Activated CD8-positive, alpha-beta T cell treated with anti-CD3 and anti-CD28 coated beads for 36 hours (primary cell): ENCODE data around the gene HOXC4. TPM values are rescaled to one million over a fixed set of nuclear protein-coding genes. Genes with fewer than 3 reads are reported as not detected.

Experiments used
- ATAC-seq: fragments of 200-7000 bp; cut with Tn5 transposase; one replicate; pipeline ENCODE4 v1.10.0; 2021; ENCODE audit warnings: mild to moderate bottlenecking, moderate library complexity
- CTCF ChIA-PET: fragments of 350-600 bp; sonication (Branson Sonifier 250); formaldehyde crosslinking; loops from one replicate; lab custom pipeline; 2021; ENCODE audit warnings: antibody characterized with exemption; lab: Charles Lee
- POLR2A ChIA-PET: fragments of 350-600 bp; sonication (Branson Sonifier 250); formaldehyde crosslinking; loops from one replicate; lab custom pipeline; 2021; ENCODE audit warnings: antibody characterized with exemption; lab: Charles Lee
- DNase-seq: peaks from one replicate; pipeline ENCODE4 v3.0.0-alpha.2; 2020
- H3K27ac Mint-ChIP-seq: one replicate; pipeline ENCODE4 v1.8.0; 2021; ENCODE audit warnings: mild to moderate bottlenecking, mixed read lengths
- H3K27me3 Mint-ChIP-seq: one replicate; pipeline ENCODE4 v1.8.0; 2021; ENCODE audit warnings: mixed read lengths
- H3K36me3 Mint-ChIP-seq: one replicate; pipeline ENCODE4 v1.8.0; 2021; ENCODE audit warnings: low read depth, mixed read lengths
- H3K4me1 Mint-ChIP-seq: one replicate; pipeline ENCODE4 v1.8.0; 2021; ENCODE audit warnings: low read depth, mixed read lengths
- H3K4me3 Mint-ChIP-seq: one replicate; pipeline ENCODE4 v1.8.0; 2021; ENCODE audit warnings: mild to moderate bottlenecking, moderate library complexity, mixed read lengths
- H3K9me3 Mint-ChIP-seq: one replicate; pipeline ENCODE4 v1.8.0; 2021; ENCODE audit warnings: mixed read lengths
- intact Hi-C: fragments of 100-400 bp; cut with micrococcal nuclease; formaldehyde crosslinking; loops from one replicate; pipeline ENCODE4 v1.10.0; 2022
- total RNA-seq, 2 experiments: library from RNA; stranded (reverse); gene quantifications; one replicate each; pipeline ENCODE4 v1.2.3, GENCODE V29; 2021
- TF ChIP-seq, protein P1 (sequence below): fragments of 200-600 bp; IDR thresholded peaks from one replicate; pipeline ENCODE4 v1.8.0; 2022; ENCODE audit warnings: antibody characterized with exemption, mild to moderate bottlenecking

Gene HOXC4
- total RNA-seq: 1 to 10 TPM in 1 of 2 experiments, under 1 TPM in 1; 0.89 to 1.2 TPM

DNA sequence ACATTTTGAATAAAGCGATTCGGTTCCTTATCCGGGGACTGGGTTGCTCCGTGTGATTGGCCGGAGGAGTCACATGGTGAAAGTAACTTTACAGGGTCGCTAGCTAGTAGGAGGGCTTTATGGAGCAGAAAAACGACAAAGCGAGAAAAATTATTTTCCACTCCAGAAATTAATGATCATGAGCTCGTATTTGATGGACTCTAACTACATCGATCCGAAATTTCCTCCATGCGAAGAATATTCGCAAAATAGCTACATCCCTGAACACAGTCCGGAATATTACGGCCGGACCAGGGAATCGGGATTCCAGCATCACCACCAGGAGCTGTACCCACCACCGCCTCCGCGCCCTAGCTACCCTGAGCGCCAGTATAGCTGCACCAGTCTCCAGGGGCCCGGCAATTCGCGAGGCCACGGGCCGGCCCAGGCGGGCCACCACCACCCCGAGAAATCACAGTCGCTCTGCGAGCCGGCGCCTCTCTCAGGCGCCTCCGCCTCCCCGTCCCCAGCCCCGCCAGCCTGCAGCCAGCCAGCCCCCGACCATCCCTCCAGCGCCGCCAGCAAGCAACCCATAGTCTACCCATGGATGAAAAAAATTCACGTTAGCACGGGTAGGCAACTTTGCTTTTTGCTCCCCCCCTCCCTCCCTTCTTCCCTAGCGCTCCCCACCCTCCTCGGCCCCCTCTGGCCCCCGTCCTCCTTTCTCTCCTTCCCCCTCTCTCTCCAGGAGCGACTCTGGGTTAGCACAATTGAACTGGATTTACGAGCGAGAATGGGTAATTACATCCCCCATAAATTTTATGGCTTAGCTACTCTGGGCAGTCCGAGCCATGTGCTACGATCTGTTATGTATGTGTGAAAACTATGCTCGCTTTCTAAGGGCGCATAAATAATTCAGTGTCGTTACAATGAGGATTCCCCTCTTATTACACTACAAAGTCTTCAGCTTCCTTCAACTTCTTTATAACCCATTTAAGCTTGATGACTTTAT is at the start of gene HOXC4:
Gene HOXC4, plus strand, starts transcription at position 85 of the 991 bp plus-strand sequence. Its CDS starts 88 bp downstream, at position 173.
- peak; percentile 72 for ATAC-seq
- ChIA-PET CTCF (interaction anchor here (0.9 to 3.1 kb wide), 13 partner anchors 10 to 160 kb away, joined by 3 to 31 read pairs (median 5); partner anchors contain the start of gene HOXC5), POLR2A (interaction anchor here (0.9 kb wide), 1 partner anchor 21 kb away, joined by 3 read pairs; the partner anchor contains the start of gene HOXC5)
- intact Hi-C loops: no loop called here
- Mint-ChIP-seq H3K4me3 (peak within 1 kb of the TSS; percentile 73), H3K36me3 (no peaks in the 10 kb centered on the region), H3K27ac (peak within 1 kb of the TSS; percentile 82), H3K9me3 (no peaks in the 10 kb centered on the region), H3K4me1 (peaks cover 30% of the 10 kb centered on the region), H3K27me3 (peaks cover 62% of the 10 kb centered on the region)
- TF ChIP-seq, protein P1, sequence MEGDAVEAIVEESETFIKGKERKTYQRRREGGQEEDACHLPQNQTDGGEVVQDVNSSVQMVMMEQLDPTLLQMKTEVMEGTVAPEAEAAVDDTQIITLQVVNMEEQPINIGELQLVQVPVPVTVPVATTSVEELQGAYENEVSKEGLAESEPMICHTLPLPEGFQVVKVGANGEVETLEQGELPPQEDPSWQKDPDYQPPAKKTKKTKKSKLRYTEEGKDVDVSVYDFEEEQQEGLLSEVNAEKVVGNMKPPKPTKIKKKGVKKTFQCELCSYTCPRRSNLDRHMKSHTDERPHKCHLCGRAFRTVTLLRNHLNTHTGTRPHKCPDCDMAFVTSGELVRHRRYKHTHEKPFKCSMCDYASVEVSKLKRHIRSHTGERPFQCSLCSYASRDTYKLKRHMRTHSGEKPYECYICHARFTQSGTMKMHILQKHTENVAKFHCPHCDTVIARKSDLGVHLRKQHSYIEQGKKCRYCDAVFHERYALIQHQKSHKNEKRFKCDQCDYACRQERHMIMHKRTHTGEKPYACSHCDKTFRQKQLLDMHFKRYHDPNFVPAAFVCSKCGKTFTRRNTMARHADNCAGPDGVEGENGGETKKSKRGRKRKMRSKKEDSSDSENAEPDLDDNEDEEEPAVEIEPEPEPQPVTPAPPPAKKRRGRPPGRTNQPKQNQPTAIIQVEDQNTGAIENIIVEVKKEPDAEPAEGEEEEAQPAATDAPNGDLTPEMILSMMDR: no peak
- DNase-seq: peak; percentile 48

DNA sequence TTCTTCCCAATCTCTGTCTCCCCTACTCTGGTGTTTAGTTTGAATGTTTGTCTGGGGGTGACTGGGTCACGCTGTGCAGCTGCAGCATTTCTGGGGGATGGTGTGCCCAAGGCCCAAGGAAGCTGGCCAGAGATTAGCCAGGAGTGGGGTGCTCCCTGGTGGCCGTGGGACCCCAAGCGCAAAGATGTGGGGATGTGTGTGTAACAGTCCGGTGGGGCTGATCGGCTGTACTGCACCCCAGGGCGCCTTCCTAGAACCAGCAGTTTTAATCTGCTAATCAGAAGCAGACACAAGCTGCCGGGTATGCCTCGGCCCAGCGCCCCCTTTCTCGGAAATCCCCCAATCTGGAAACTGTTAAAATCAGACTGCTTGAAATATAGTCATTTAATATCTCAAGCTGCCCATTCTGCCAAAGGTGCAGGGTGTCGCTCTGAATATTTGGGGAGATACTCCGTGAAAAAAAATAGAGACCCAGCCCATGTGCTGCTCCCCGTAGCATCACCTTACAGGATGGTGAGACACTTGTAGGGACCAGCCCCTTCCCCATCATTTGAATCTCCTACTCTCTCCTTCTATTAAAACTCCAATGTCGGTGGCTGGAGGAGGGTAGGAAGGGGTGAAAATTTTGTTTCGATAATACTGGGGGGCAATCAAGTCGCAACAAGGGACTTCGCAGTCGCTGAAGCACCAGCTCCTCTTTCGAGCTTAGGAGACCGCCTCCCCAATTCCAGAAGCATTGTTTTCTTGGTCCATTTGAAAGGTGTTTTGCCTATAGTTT is 49.4 kb upstream of the HOXC4 start:
- H3K27me3 Mint-ChIP-seq: peaks cover 83% of the 10 kb centered on the region
- no peak overlapping the region for H3K4me3 Mint-ChIP-seq
- DNase-seq (peak; percentile 51), ATAC-seq (no peak)
- peaks cover 17% of the 10 kb centered on the region for H3K4me1 Mint-ChIP-seq
- ChIA-PET POLR2A (no interaction called here), CTCF (interaction anchor here (0.8 to 6.5 kb wide), 15 partner anchors 8 to 269 kb away, joined by 3 to 94 read pairs (median 8); partner anchors contain the start of genes HOXC10, HOXC5 and SMUG1)
- TF ChIP-seq, protein P1: no peak
- intact Hi-C loops: no loop called here
- H3K36me3 Mint-ChIP-seq: no peaks in the 10 kb centered on the region
- no peak overlapping the region for H3K27ac Mint-ChIP-seq
- no peaks in the 10 kb centered on the region for H3K9me3 Mint-ChIP-seq

DNA sequence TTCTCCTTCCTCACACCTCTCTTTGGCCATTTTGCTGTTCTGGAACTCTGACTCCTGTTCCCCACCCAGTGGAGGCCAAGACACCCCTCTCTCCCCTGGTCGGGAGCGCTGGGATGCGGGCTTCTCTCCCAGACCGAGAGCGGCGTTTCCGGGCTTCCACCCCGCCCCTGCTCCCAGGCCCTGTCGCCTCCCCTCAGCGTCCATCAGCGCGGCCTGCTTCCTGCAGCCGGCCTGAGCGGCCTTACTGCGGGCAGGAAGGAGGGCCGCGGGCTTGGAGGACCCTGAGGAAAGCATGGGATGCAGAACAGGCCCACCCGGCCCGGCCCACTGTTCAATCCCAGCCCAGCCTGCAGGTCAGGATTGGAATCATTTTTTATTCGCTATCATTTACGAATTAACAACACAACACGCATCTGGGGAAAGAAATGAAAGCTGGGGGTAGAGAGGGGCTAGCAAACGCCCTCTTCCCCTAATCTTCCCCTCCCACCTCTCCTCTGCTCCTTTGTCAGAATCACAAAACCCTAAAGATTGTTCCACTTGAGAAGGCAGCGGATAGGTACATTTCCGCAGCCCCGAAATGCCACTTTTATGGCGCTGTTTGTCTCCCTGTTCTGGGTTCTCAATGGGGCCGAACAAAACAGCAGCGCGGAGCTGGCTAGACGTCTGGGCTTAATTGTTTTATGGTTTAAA is 48.6 kb upstream of the HOXC4 start:
- Mint-ChIP-seq H3K4me1 (peaks cover 18% of the 10 kb centered on the region), H3K27ac (no peak overlapping the region), H3K9me3 (no peaks in the 10 kb centered on the region), H3K27me3 (peaks cover 85% of the 10 kb centered on the region), H3K4me3 (no peak overlapping the region), H3K36me3 (no peaks in the 10 kb centered on the region)
- DNase-seq: no peak
- ATAC-seq: no peak
- ChIA-PET CTCF (interaction anchor here (0.8 to 6.5 kb wide), 24 partner anchors 9 to 210 kb away, joined by 3 to 94 read pairs (median 8); partner anchors contain the start of genes HOXC10, HOXC5, HOXC6 and SMUG1), POLR2A (no interaction called here)
- TF ChIP-seq, protein P1: no peak
- intact Hi-C loops: loop anchor here (5.0 kb wide), 1 partner anchor 187 kb away; no protein-coding TSS in a partner anchor

DNA sequence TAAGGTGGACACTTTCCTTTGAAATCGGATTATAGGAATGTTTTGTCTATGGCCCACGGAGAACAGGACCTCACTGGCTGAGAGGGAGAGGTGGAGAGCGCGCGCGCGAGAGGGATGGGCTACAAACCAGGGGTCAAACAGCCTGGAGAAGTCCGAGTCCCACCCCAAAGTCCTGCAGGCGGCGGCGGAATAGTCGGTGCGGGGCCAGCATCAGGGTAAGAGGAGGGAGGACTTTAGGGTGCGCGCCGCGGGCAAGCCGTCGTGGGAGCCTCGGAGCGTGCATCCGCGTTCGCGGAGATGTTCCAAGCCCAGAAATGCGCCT is 48.1 kb upstream of the HOXC4 start:
- intact Hi-C loops: loop anchor here (5.0 kb wide), 1 partner anchor 187 kb away; no protein-coding TSS in a partner anchor
- H3K9me3 Mint-ChIP-seq: no peaks in the 10 kb centered on the region
- no peaks in the 10 kb centered on the region for H3K36me3 Mint-ChIP-seq
- ATAC-seq (no peak), DNase-seq (no peak)
- CTCF ChIA-PET: interaction anchor here (0.6 to 6.5 kb wide), 31 partner anchors 8 to 209 kb away, joined by 3 to 94 read pairs (median 6); partner anchors contain the start of genes HOXC10, HOXC5, HOXC6 and SMUG1
- no peak overlapping the region for H3K4me3 Mint-ChIP-seq
- no peak overlapping the region for H3K27ac Mint-ChIP-seq
- H3K4me1 Mint-ChIP-seq: peaks cover 17% of the 10 kb centered on the region
- POLR2A ChIA-PET: interaction anchor here (1.0 kb wide), 1 partner anchor 24 kb away, joined by 3 read pairs; no protein-coding TSS in a partner anchor
- TF ChIP-seq, protein P1: no peak
- peaks cover 86% of the 10 kb centered on the region for H3K27me3 Mint-ChIP-seq
